ENCODE data around the gene ZCCHC24.
"Not testable (repeated sequence)": the region's sequence is repeated elsewhere in the genome, so short reads cannot be mapped to it uniquely, and the experiment has no call there.

ZCCHC24 gene

DNA sequence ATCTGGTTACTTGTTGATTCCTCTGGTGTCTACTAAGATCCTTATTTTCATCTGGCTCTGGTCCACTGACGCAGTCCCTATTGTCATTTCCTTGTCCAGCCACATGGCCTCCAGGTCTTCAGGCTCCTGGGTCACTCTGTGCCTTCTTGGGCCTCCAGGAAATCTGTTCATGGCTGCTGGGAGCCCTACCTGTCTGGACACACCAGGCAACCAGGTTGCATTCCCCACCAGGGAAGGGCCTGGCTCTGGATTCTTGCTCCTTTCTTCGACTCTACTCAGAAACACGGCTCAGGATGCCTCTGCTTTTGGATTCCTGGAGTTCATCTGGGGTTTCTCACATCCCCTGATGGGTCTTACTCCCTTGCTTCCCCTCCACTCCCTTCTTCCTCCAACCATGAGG lies 106.2 kb downstream of the ZCCHC24 start:
- no peak overlapping the region for H3K4me3 ChIP-seq
- H3K27ac ChIP-seq: no peak overlapping the region
- peak in 1 of 2 donors; percentile 47 for DNase-seq
- TF ChIP-seq, protein P1, sequence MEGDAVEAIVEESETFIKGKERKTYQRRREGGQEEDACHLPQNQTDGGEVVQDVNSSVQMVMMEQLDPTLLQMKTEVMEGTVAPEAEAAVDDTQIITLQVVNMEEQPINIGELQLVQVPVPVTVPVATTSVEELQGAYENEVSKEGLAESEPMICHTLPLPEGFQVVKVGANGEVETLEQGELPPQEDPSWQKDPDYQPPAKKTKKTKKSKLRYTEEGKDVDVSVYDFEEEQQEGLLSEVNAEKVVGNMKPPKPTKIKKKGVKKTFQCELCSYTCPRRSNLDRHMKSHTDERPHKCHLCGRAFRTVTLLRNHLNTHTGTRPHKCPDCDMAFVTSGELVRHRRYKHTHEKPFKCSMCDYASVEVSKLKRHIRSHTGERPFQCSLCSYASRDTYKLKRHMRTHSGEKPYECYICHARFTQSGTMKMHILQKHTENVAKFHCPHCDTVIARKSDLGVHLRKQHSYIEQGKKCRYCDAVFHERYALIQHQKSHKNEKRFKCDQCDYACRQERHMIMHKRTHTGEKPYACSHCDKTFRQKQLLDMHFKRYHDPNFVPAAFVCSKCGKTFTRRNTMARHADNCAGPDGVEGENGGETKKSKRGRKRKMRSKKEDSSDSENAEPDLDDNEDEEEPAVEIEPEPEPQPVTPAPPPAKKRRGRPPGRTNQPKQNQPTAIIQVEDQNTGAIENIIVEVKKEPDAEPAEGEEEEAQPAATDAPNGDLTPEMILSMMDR (IDR thresholded peaks at IDR 0.05): no peak
- peaks cover 0 to 10% (median 7%) of the 10 kb centered on the region in 4 donors for H3K4me1 ChIP-seq
- no peaks in the 10 kb centered on the region for H3K36me3 ChIP-seq
- intact Hi-C loops (cut with DNase I; ENCODE audit: low total_unique reads): no loop called here
- no peaks in the 10 kb centered on the region for H3K9me3 ChIP-seq
- no peaks in the 10 kb centered on the region for H3K27me3 ChIP-seq

DNA sequence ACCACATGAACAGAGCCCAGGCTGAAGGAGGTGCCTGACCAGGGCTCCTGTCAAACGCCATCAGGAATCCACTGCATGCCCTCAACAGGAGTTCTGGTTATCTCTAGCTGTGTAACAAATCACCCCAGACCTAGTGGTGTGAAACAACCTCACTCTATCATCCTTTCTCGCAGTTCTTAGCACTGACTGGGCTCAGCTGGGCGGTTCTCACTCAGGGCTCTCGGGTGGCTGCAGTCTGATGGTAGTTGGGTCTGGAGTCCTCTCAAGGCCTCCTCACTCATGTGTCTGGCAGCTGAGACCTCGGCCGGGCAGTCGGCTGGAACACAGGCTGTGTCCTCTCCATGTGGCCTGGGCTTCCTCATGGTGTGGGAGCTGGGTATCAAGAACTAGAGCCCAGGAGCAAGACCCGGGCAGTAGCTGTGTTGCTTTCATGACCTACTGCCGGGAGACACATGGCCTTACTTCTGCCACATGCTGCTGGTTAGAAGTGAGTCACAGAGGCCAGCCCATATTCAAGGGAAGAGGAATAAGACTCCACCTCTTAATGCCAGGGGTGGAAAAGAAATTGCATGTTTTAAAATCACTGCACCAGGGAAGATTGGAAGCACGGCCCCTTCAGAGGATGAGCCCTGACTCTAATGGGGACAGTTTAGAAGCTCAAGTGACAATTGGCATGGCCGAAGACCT lies 107.5 kb downstream of the ZCCHC24 start:
- H3K4me3 ChIP-seq; DNase-seq; H3K9me3 ChIP-seq; H3K27ac ChIP-seq; H3K27me3 ChIP-seq; intact Hi-C loops (cut with DNase I; ENCODE audit: low total_unique reads); H3K36me3 ChIP-seq: not testable (repeated sequence)
- H3K4me1 ChIP-seq: peaks cover 0 to 10% (median 7%) of the 10 kb centered on the region in 4 donors

DNA sequence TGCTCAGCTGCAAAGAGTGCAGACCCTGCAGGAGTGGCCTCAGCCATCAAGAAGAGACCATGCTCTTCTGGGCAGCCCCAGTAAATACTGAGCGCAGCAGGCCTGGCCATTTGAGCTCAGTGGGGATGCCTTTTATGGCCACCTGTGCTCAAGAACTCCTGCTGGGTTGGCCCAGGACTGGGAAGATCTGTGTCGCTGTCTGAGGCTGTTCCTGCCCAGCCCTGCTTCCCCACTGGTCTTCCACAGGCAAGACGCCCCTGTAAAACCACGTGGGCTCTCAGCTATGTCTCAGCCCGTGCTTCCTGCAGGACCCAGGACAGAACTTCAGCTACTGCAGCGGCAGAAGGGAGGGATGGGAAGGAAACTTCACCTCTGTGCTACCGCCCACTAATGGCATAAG lies 108.7 kb downstream of the ZCCHC24 start:
- no peaks in the 10 kb centered on the region for H3K9me3 ChIP-seq
- H3K36me3 ChIP-seq: no peaks in the 10 kb centered on the region
- H3K4me1 ChIP-seq: peaks cover 0 to 10% (median 7%) of the 10 kb centered on the region in 4 donors
- no peak overlapping the region for H3K4me3 ChIP-seq
- TF ChIP-seq, protein P1 (IDR thresholded peaks at IDR 0.05): no peak
- intact Hi-C loops (cut with DNase I; ENCODE audit: low total_unique reads): no loop called here
- H3K27me3 ChIP-seq: no peaks in the 10 kb centered on the region
- no peak for DNase-seq
- no peak overlapping the region for H3K27ac ChIP-seq

DNA sequence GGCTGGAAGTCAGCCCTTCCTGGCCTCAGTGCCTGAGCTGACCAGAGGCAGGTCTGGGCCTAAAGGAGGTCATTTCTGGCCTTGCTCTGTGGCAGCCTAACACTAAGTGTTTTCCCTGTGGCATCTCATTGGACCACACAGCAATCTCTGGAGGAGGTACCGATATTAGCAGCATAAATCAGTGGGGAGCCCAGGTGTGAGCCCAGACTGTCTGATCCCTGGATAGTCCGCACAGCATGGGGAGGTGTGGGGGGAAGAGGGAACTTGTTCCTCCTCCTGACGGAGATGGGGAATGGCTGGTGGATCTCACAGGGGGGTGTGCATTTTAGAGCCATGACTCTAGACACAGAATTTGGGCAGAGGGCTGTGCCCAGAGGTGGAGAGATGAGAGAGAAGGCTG lies 109.1 kb downstream of the ZCCHC24 start:
- intact Hi-C loops (cut with DNase I; ENCODE audit: low total_unique reads): no loop called here
- TF ChIP-seq, protein P1 (IDR thresholded peaks at IDR 0.05): no peak
- Histone ChIP-seq H3K4me3 (no peak overlapping the region), H3K9me3 (no peaks in the 10 kb centered on the region), H3K27me3 (no peaks in the 10 kb centered on the region), H3K4me1 (peaks cover 0 to 10% (median 7%) of the 10 kb centered on the region in 4 donors), H3K36me3 (no peaks in the 10 kb centered on the region), H3K27ac (peak overlapping the region in 1 of 2 donors; percentile 8)
- DNase-seq: no peak

DNA sequence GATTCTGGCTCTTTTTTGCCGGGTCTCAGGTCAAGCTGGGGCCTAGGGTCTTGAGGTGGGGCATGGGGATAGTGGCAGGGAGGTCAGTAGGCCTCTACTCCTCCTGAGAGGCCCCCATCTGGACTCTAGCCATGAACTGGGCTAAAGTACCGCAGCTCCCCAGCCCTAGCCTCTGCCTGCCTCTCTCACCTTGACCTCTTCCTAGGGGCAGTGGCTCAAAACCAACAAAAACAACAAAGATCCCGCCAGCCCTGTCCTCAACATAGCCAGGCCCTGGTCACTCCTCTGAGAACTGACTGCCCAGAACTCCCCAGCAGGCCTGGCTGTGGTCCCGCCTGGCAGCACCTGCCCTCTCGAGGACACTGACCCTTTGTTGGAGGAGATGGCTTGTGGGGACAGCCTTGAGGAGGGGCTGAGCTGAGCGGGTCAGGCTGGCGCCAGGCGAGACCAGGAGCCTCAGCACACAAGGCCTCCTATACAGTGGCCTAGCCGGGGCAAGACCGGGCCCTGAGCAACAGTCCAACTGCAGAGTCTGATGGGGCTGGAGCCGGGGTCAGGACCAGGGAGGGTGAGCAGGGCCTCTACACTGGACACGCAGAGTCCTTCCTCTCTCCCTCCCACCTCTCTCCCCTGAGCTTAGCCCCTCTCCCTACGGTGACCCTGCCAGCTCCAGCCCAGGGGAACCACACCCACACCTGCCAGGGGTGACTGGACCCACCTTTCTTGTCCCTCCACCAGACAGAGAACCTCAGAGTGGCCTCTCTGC lies 109.8 kb downstream of the ZCCHC24 start:
- Histone ChIP-seq H3K36me3 (no peaks in the 10 kb centered on the region), H3K4me3 (no peak overlapping the region), H3K27ac (peak overlapping the region in 1 of 2 donors; percentile 8), H3K27me3 (no peaks in the 10 kb centered on the region), H3K9me3 (no peaks in the 10 kb centered on the region), H3K4me1 (peaks cover 0 to 10% (median 7%) of the 10 kb centered on the region in 4 donors)
- TF ChIP-seq, protein P1 (IDR thresholded peaks at IDR 0.05): no peak
- DNase-seq: peak in 1 of 2 donors; percentile 49
- intact Hi-C loops (cut with DNase I; ENCODE audit: low total_unique reads): no loop called here

DNA sequence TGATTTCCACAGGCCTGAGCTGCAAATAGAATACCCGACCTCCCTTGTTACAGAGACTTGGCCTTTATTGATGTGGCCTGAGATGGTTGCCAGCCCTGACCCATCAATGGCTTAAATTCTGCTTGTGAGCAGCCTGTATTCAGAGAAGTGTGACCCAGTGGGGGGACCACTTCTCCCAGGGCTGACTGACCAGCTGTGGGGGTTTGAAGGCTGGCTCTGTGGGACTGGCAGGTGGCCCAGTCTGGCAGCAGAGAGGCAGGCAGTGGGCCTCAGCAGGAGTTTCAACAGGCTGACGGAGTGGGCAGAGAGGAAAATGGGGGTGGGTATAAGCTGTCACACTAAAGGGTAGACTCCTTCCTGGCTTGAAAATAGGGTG lies 110.3 kb downstream of the ZCCHC24 start:
- peak overlapping the region in 1 of 2 donors; percentile 8 for H3K27ac ChIP-seq
- TF ChIP-seq, protein P1 (IDR thresholded peaks at IDR 0.05): no peak
- intact Hi-C loops (cut with DNase I; ENCODE audit: low total_unique reads): no loop called here
- no peak for DNase-seq
- no peaks in the 10 kb centered on the region for H3K27me3 ChIP-seq
- H3K9me3 ChIP-seq: no peaks in the 10 kb centered on the region
- H3K36me3 ChIP-seq: no peaks in the 10 kb centered on the region
- H3K4me3 ChIP-seq: no peak overlapping the region
- H3K4me1 ChIP-seq: peaks cover 0 to 10% (median 7%) of the 10 kb centered on the region in 4 donors
